H9 (cell line): ENCODE measurements around the gene GALNT16. TPM values are rescaled to one million over a fixed set of nuclear protein-coding genes. Genes with fewer than 3 reads are reported as not detected.

Experiments used
- DNase-seq: peaks from one replicate; pipeline ENCODE4 v3.0.0-alpha.2; 2017
- H2AFZ ChIP-seq: one replicate; pipeline ENCODE4 v1.6.1; 2013; ENCODE audit warnings: mild to moderate bottlenecking, low read length, control low read depth, moderate library complexity
- H2AK5ac ChIP-seq: 2 replicates; pipeline ENCODE4 v1.6.1; 2013; ENCODE audit warnings: low read length, control low read depth, mixed read lengths; ENCODE audit not compliant: insufficient read length
- H2BK120ac ChIP-seq: one replicate; pipeline ENCODE4 v1.6.1; 2013; ENCODE audit warnings: low read depth, mild to moderate bottlenecking, low read length, control low read depth, inconsistent platforms; ENCODE audit not compliant: poor library complexity, severe bottlenecking
- H2BK12ac ChIP-seq: 2 replicates; pipeline ENCODE4 v1.6.1; 2013; ENCODE audit warnings: low read length, control low read depth, mixed read lengths, low read depth; ENCODE audit not compliant: insufficient read length
- H2BK15ac ChIP-seq: 2 replicates; pipeline ENCODE4 v1.6.1; 2013; ENCODE audit warnings: low read depth, low read length, control low read depth
- H2BK20ac ChIP-seq: one replicate; pipeline ENCODE4 v1.6.1; 2013; ENCODE audit warnings: low read depth, mild to moderate bottlenecking, low read length, control low read depth, inconsistent platforms; ENCODE audit not compliant: poor library complexity, severe bottlenecking
- H2BK5ac ChIP-seq: 2 replicates; pipeline ENCODE4 v1.6.1; 2013; ENCODE audit warnings: low read length, control low read depth, mixed read lengths; ENCODE audit not compliant: insufficient read length
- H3K14ac ChIP-seq: 2 replicates; pipeline ENCODE4 v1.6.1; 2013; ENCODE audit warnings: low read length, control low read depth; ENCODE audit not compliant: insufficient read depth
- H3K18ac ChIP-seq: 2 replicates; pipeline ENCODE4 v1.6.1; 2013; ENCODE audit warnings: low read depth, mild to moderate bottlenecking, mixed read lengths, low read length, control low read depth; ENCODE audit not compliant: insufficient read length
- H3K23ac ChIP-seq: 2 replicates; pipeline ENCODE4 v1.6.1; 2013; ENCODE audit warnings: low read length, control low read depth, mixed read lengths, low read depth; ENCODE audit not compliant: insufficient read length
- H3K23me2 ChIP-seq: 2 replicates; pipeline ENCODE4 v1.6.1; 2013; ENCODE audit warnings: low read depth, mild to moderate bottlenecking, mixed read lengths, low read length, control low read depth; ENCODE audit not compliant: insufficient read length, poor library complexity, severe bottlenecking
- H3K27ac ChIP-seq: 2 replicates; pipeline ENCODE4 v1.5.1; 2013; ENCODE audit warnings: low read length, control low read depth, mixed read lengths, low read depth; ENCODE audit not compliant: insufficient read length
- H3K27me3 ChIP-seq: 2 replicates; pipeline ENCODE4 v1.6.1; 2013; ENCODE audit warnings: low read length, control low read depth, inconsistent platforms; ENCODE audit not compliant: insufficient read depth
- H3K4ac ChIP-seq: 2 replicates; pipeline ENCODE4 v1.6.1; 2013; ENCODE audit warnings: low read depth, mild to moderate bottlenecking, control low read depth, inconsistent platforms, low read length, moderate library complexity
- H3K4me1 ChIP-seq: 2 replicates; pipeline ENCODE4 v1.6.1; 2013; ENCODE audit warnings: low read length, control low read depth, inconsistent platforms; ENCODE audit not compliant: insufficient read depth
- H3K4me2 ChIP-seq: 2 replicates; pipeline ENCODE4 v1.6.1; 2013; ENCODE audit warnings: low read length, control low read depth, mixed read lengths; ENCODE audit not compliant: insufficient read length, insufficient read depth
- H3K56ac ChIP-seq: 2 replicates; pipeline ENCODE4 v1.6.1; 2013; ENCODE audit warnings: low read depth, mild to moderate bottlenecking, mixed read lengths, low read length, control low read depth; ENCODE audit not compliant: insufficient read length
- H3K79me1 ChIP-seq: 2 replicates; pipeline ENCODE4 v1.6.1; 2013; ENCODE audit warnings: low read depth, mild to moderate bottlenecking, moderate library complexity, low read length, control low read depth, inconsistent platforms; ENCODE audit not compliant: insufficient read depth, poor library complexity, severe bottlenecking
- H3K79me2 ChIP-seq: 2 replicates; pipeline ENCODE4 v1.6.1; 2013; ENCODE audit warnings: low read length, control low read depth, inconsistent platforms; ENCODE audit not compliant: insufficient read depth
- H3K9ac ChIP-seq: 2 replicates; pipeline ENCODE4 v1.6.1; 2013; ENCODE audit warnings: low read length, control low read depth, mixed read lengths; ENCODE audit not compliant: insufficient read length; ENCODE audit errors: extremely low read depth
- H3K9me3 ChIP-seq: one replicate; pipeline ENCODE4 v1.6.1; 2013; ENCODE audit warnings: low read depth, low read length, inconsistent platforms; ENCODE audit not compliant: control insufficient read depth
- H3T11ph ChIP-seq: one replicate; pipeline ENCODE4 v1.6.1; 2013; ENCODE audit warnings: mild to moderate bottlenecking, low read length, control low read depth, inconsistent platforms
- H4K20me1 ChIP-seq: one replicate; pipeline ENCODE4 v1.6.1; 2013; ENCODE audit not compliant: control insufficient read depth, insufficient read length, insufficient read depth
- H4K5ac ChIP-seq: 2 replicates; pipeline ENCODE4 v1.6.1; 2013; ENCODE audit warnings: low read depth, mild to moderate bottlenecking, mixed read lengths, low read length, control low read depth; ENCODE audit not compliant: insufficient read length
- H4K8ac ChIP-seq: replicated peaks from 2 replicates; pipeline ENCODE4 v1.6.1; 2013; ENCODE audit warnings: low read length, control low read depth, mixed read lengths, low read depth; ENCODE audit not compliant: insufficient read length
- H4K91ac ChIP-seq: 2 replicates; pipeline ENCODE4 v1.6.1; 2013; ENCODE audit warnings: low read depth, mild to moderate bottlenecking, moderate library complexity, mixed read lengths, low read length, control low read depth; ENCODE audit not compliant: insufficient read length
- H3K27ac Mint-ChIP-seq, 3 experiments: 2 replicates in 2 of 3; 3 replicates in 1 of 3; pipeline ENCODE4 v1.8.0; 2020 to 2021; ENCODE audit warnings: mixed read lengths in 3 of 3, mild to moderate bottlenecking in 1 of 3, moderate library complexity in 1 of 3
- H3K27me3 Mint-ChIP-seq: 2 replicates; pipeline ENCODE4 v1.8.0; 2021; ENCODE audit warnings: low read depth, mild to moderate bottlenecking, moderate library complexity, mixed read lengths
- H3K36me3 Mint-ChIP-seq, 3 experiments: 2 replicates in 2 of 3; 3 replicates in 1 of 3; pipeline ENCODE4 v1.8.0; 2020 to 2021; ENCODE audit warnings: low read depth in 3 of 3, mixed read lengths in 3 of 3; ENCODE audit not compliant: insufficient read depth in 1 of 3
- H3K4me1 Mint-ChIP-seq, 2 experiments: 2 replicates each; pipeline ENCODE4 v1.8.0; 2020; ENCODE audit warnings: mixed read lengths in 2 of 2
- H3K4me3 Mint-ChIP-seq, 2 experiments: 2 replicates in 1 of 2; 3 replicates in 1 of 2; pipeline ENCODE4 v1.8.0; 2020 to 2021; ENCODE audit warnings: mild to moderate bottlenecking in 2 of 2, mixed read lengths in 2 of 2, moderate library complexity in 1 of 2
- H3K9me3 Mint-ChIP-seq, 2 experiments: 2 replicates in 1 of 2; 3 replicates in 1 of 2; pipeline ENCODE4 v1.8.0; 2020; ENCODE audit warnings: mild to moderate bottlenecking in 2 of 2, mixed read lengths in 2 of 2, moderate library complexity in 1 of 2
- WGBS: extraction: QIAGEN DNeasy Blood & Tissue Kit; methylation state at CpG from one replicate; pipeline ENCODE4 v1.1.7; 2013; ENCODE audit warnings: missing lambda C conversion rate, low lambda C conversion rate, mixed read lengths; ENCODE audit not compliant: insufficient read length; ENCODE audit errors: extremely low coverage; 5-methylcytosine and 5-hydroxymethylcytosine counted together
- total RNA-seq: library from RNA; stranded (reverse); gene quantifications from 2 replicates; pipeline ENCODE4 v1.2.1, GENCODE V29; 2021
- TF ChIP-seq, protein P1 (sequence below): fragments of 200-600 bp; sonication (generic); conservative IDR thresholded peaks from 3 replicates; pipeline ENCODE4 v1.8.0; 2021; ENCODE audit warnings: antibody characterized with exemption, mild to moderate bottlenecking

GALNT16 gene
- total RNA-seq, 1 experiment from 2014 or later, result 2.3 TPM

DNA sequence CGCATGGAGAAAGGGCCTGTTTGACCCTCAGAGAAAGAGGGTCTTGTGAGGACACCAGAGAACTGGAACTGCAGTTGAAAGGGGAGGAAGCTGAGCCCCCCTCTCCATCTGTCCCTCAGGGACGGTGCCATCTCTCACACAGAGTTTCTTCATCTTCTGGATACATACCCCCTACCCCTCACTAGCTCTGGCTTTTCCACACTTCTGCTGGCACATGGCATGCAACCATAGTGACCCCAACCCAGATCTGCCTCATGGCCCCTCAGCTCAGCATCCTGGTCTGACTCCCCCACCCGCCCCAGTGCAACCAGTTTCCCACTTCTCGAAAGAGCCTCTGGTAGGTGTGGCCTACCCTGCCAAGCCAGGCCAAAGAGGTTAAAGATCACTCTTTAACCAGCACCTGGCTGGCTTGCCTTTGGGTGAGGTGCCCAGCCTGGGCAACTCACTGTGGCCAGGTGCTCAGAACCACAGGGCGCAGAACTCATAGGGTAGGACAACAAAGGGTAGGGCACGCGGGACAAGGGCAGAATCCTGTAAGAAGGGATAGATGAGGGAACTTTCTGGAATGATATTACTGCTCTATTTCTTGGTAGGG lies 25.8 kb downstream of the GALNT16 start:
- Histone ChIP-seq H3K9ac (no peak overlapping the region), H3K14ac (no peak overlapping the region), H4K8ac (no peak overlapping the region), H3K27ac (no peak overlapping the region), H2AK5ac (no peak overlapping the region), H3K18ac (no peak overlapping the region), H2BK20ac (no peak overlapping the region), H3K23me2 (no peaks in the 10 kb centered on the region), H2BK5ac (no peak overlapping the region), H2BK15ac (no peak overlapping the region), H3K4ac (no peak overlapping the region), H3K56ac (no peak overlapping the region), H3K9me3 (no peaks in the 10 kb centered on the region), H4K5ac (no peak overlapping the region), H4K20me1 (no peaks in the 10 kb centered on the region), H3K4me1 (no peaks in the 10 kb centered on the region), H2BK12ac (no peak overlapping the region), H4K91ac (no peak overlapping the region), H2AFZ (no peak overlapping the region), H3K79me2 (no peaks in the 10 kb centered on the region), H3K4me2 (no peak overlapping the region), H3K27me3 (no peaks in the 10 kb centered on the region), H3K23ac (no peak overlapping the region), H3K79me1 (no peaks in the 10 kb centered on the region), H2BK120ac (no peak overlapping the region), H3T11ph (no peak overlapping the region)
- Mint-ChIP-seq H3K4me3 (no peak overlapping the region), H3K4me1 (peaks cover 8 to 12% of the 10 kb centered on the region in 2 experiments), H3K27ac (no peak overlapping the region), H3K27me3 (peaks cover 4% of the 10 kb centered on the region), H3K9me3 (no peaks in the 10 kb centered on the region), H3K36me3 (no peaks in the 10 kb centered on the region)
- no peak for DNase-seq
- TF ChIP-seq, protein P1, sequence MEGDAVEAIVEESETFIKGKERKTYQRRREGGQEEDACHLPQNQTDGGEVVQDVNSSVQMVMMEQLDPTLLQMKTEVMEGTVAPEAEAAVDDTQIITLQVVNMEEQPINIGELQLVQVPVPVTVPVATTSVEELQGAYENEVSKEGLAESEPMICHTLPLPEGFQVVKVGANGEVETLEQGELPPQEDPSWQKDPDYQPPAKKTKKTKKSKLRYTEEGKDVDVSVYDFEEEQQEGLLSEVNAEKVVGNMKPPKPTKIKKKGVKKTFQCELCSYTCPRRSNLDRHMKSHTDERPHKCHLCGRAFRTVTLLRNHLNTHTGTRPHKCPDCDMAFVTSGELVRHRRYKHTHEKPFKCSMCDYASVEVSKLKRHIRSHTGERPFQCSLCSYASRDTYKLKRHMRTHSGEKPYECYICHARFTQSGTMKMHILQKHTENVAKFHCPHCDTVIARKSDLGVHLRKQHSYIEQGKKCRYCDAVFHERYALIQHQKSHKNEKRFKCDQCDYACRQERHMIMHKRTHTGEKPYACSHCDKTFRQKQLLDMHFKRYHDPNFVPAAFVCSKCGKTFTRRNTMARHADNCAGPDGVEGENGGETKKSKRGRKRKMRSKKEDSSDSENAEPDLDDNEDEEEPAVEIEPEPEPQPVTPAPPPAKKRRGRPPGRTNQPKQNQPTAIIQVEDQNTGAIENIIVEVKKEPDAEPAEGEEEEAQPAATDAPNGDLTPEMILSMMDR, result no peak
- no CpG with 5 or more reads among the region's 7 CpGs for WGBS
